ENCODE data around the gene MRPS24. TPM values are rescaled to one million over a fixed set of nuclear protein-coding genes. Genes with fewer than 3 reads are reported as not detected.

MRPS24 gene
- total and polyA plus RNA-seq, 10 of the 15 experiments (the other 5 are each of a cell fraction or from before 2014, with no cell fraction given): 27.6 to 164 (median 106) TPM

DNA sequence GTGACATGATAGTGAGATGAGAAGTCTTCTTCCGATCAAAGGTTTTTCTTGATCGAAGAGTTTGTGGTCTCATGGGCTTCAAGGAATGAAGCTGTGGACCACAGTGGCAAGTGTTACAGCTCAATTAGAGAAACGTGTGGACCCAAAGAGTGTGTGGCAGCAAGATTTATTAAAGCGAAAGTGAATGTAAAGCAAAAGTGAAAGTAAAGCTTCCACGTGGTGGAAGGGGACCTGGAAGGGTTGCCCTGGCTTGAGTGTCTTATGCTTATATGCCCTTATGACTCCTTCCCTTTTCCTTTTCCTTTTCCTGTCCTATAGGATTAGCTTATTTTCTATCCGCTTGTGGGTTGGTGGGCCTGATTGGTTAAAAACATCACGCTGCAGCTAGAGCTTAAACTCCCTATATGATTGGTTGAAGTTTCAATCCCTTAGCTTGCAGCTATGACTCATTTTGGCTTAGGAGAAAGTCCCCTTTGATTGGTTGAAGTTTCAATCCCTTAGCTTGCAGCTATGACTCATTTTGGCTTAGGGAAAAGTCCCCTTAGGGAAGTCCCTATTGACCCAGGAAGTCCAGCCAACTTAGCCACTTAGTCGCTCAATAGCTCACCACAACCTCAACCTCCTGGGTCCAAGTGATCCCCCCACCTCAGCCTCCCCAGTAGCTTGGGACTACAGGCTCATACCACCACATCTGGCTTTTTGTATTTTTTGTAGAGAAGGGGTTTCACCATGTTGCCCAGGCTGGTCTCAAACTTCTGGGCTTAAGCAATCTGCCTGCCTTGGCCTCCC, 34.7 kb downstream of the MRPS24 start (continued):
- TF ChIP-seq, protein P1, sequence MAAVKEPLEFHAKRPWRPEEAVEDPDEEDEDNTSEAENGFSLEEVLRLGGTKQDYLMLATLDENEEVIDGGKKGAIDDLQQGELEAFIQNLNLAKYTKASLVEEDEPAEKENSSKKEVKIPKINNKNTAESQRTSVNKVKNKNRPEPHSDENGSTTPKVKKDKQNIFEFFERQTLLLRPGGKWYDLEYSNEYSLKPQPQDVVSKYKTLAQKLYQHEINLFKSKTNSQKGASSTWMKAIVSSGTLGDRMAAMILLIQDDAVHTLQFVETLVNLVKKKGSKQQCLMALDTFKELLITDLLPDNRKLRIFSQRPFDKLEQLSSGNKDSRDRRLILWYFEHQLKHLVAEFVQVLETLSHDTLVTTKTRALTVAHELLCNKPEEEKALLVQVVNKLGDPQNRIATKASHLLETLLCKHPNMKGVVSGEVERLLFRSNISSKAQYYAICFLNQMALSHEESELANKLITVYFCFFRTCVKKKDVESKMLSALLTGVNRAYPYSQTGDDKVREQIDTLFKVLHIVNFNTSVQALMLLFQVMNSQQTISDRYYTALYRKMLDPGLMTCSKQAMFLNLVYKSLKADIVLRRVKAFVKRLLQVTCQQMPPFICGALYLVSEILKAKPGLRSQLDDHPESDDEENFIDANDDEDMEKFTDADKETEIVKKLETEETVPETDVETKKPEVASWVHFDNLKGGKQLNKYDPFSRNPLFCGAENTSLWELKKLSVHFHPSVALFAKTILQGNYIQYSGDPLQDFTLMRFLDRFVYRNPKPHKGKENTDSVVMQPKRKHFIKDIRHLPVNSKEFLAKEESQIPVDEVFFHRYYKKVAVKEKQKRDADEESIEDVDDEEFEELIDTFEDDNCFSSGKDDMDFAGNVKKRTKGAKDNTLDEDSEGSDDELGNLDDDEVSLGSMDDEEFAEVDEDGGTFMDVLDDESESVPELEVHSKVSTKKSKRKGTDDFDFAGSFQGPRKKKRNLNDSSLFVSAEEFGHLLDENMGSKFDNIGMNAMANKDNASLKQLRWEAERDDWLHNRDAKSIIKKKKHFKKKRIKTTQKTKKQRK (IDR thresholded peaks at IDR 0.05; ENCODE audit: low read depth, low read length): no peak
- TF ChIP-seq, protein P2, sequence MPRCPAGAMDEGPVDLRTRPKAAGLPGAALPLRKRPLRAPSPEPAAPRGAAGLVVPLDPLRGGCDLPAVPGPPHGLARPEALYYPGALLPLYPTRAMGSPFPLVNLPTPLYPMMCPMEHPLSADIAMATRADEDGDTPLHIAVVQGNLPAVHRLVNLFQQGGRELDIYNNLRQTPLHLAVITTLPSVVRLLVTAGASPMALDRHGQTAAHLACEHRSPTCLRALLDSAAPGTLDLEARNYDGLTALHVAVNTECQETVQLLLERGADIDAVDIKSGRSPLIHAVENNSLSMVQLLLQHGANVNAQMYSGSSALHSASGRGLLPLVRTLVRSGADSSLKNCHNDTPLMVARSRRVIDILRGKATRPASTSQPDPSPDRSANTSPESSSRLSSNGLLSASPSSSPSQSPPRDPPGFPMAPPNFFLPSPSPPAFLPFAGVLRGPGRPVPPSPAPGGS (IDR thresholded peaks at IDR 0.05; ENCODE audit: borderline replicate concordance, insufficient read depth, low read depth, low read length, poor library complexity, severe bottlenecking): peak; percentile 74
- no peak for TF ChIP-seq NR2C2 (IDR thresholded peaks at IDR 0.05; ENCODE audit: borderline replicate concordance, control insufficient read depth, insufficient read length, low read depth)
- no peak; the same call in 1 of the 2 replicates for TF ChIP-seq BACH1 (IDR thresholded peaks at IDR 0.05; ENCODE audit: borderline replicate concordance)
- no peak for TF ChIP-seq POLR2AphosphoS2 (IDR thresholded peaks at IDR 0.05; ENCODE audit: low read depth, low read length)
- peak; percentile 38 for TF ChIP-seq IRF4 (IDR thresholded peaks at IDR 0.05; ENCODE audit: low read depth, low read length)
- TF ChIP-seq ATF7 (IDR thresholded peaks at IDR 0.05; ENCODE audit: low read depth): peak; percentile 83
- TF ChIP-seq CBX3 (IDR thresholded peaks at IDR 0.05; ENCODE audit: borderline replicate concordance, low read depth): no peak
- no peak for TF ChIP-seq POLR2A (IDR thresholded peaks at IDR 0.05; ENCODE audit: low read depth, low read length)
- peak; percentile 89; the same call in 1 of the 2 replicates for TF ChIP-seq MXI1 (IDR thresholded peaks at IDR 0.05; ENCODE audit: low read depth, low read length)
- TF ChIP-seq STAT1 (conservative IDR thresholded peaks at IDR 0.05): no peak
- TF ChIP-seq SMAD1 (IDR thresholded peaks at IDR 0.05; ENCODE audit: low read depth, partially characterized antibody): no peak
- TF ChIP-seq, protein P3, sequence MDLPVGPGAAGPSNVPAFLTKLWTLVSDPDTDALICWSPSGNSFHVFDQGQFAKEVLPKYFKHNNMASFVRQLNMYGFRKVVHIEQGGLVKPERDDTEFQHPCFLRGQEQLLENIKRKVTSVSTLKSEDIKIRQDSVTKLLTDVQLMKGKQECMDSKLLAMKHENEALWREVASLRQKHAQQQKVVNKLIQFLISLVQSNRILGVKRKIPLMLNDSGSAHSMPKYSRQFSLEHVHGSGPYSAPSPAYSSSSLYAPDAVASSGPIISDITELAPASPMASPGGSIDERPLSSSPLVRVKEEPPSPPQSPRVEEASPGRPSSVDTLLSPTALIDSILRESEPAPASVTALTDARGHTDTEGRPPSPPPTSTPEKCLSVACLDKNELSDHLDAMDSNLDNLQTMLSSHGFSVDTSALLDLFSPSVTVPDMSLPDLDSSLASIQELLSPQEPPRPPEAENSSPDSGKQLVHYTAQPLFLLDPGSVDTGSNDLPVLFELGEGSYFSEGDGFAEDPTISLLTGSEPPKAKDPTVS (IDR thresholded peaks at IDR 0.05; ENCODE audit: low read depth, low read length): no peak
- TF ChIP-seq ZNF274 (IDR thresholded peaks at IDR 0.05; ENCODE audit: insufficient read depth, insufficient read length): no peak
- TF ChIP-seq RAD21 (IDR thresholded peaks at IDR 0.05; ENCODE audit: insufficient read depth, low read depth, low read length): no peak
- TF ChIP-seq POU2F2 (IDR thresholded peaks at IDR 0.05; ENCODE audit: borderline replicate concordance, low read depth, low read length): no peak
- no peak for TF ChIP-seq HDGF (IDR thresholded peaks at IDR 0.05)
- no peak for TF ChIP-seq SPI1 (IDR thresholded peaks at IDR 0.05; ENCODE audit: borderline replicate concordance, insufficient read depth, low read depth, low read length)
- TF ChIP-seq NR2F1 (conservative IDR thresholded peaks at IDR 0.05): peak; percentile 50; the same call in 1 of the 2 replicates
- TF ChIP-seq KLF5 (IDR thresholded peaks at IDR 0.05; ENCODE audit: partially characterized antibody): peak; percentile 77
- TF ChIP-seq, protein P4, sequence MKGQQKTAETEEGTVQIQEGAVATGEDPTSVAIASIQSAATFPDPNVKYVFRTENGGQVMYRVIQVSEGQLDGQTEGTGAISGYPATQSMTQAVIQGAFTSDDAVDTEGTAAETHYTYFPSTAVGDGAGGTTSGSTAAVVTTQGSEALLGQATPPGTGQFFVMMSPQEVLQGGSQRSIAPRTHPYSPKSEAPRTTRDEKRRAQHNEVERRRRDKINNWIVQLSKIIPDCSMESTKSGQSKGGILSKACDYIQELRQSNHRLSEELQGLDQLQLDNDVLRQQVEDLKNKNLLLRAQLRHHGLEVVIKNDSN (IDR thresholded peaks at IDR 0.05; ENCODE audit: borderline replicate concordance, extremely low read length, insufficient read depth, low read depth, low read length): peak; percentile 34
- TF ChIP-seq NRF1 (conservative IDR thresholded peaks at IDR 0.05; ENCODE audit: low read depth, low read length): no peak
- TF ChIP-seq ETV6 (conservative IDR thresholded peaks at IDR 0.05 in 1 of 2, IDR thresholded peaks at IDR 0.05 in 1 of 2; ENCODE audit: borderline replicate concordance in 1 of 2, low read depth in 1 of 2): peak in 1 of 2 experiments; percentile 53; a peak in 1 of 4 replicates

Data from GM12878 (cell line).